ENCODE data around the gene IL36B.

Gene IL36B

DNA sequence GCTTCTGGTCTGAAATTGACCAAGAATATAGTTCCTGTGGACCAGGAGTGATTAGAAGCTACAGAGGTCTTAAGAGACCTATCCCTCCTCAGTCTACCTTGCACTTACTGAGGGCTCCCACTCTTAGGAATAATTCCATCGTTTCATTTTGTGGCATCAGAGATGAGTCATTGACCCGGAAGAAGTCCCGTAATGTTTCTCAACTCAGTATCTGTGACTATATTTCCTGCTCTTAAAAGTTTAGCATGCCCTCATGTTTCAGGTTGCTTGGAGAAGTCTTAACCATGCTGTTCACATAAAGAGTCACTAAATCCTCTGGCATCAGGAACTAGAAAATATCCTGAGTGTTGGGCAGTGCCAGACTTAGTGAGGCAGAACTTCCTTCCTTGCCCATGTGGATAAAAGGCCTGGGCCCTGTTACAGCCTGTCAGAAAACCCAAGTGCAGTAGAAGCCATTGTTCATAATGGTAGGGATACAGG, 47.6 kb downstream of the IL36B start, which contains the start of gene IL36A:
IL36A (plus strand) TSS at position 430 of the 480 bp plus-strand sequence. CDS start 413 bp downstream, outside the sequence.
- no peak for DNase-seq

DNA sequence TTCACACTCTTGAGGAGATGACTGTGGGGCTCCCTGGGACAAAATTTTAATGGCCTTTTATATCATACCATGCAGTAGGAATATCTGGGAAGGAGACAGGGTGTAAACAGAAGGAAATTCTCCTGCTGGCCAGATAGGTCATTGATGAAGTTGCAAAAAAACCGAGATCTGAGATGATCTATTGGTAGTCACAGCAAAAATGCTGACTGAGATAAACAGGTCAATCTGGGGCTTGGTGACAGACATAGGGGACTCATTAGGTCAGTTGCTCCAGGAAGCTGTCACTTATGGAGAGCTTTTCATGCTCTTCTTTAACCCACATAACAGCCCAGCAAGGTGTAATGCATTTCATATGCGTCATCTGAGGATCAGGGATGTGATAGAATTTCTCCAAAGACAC, 50.0 kb downstream of the IL36B start:
- DNase-seq = no peak

DNA sequence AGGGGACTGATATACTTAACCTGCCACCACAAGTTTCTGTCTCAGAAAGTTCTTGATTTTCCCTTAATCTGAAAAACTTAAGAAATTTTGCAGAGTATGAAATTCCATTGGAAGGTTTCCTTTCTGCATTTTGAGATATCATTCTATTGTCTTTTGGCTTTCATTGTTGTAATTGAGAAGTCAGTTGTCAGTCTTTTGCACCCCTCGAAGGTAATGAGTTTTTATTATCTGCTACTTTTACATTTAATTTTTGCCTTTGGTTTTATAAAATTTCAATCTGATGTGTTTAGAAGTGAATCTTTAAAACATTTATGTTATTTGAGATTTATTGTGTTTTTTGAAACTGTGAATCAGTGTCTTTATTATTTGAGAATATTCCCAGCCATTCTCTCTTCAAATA, 52.2 kb downstream of the IL36B start:
- no peak for DNase-seq

DNA sequence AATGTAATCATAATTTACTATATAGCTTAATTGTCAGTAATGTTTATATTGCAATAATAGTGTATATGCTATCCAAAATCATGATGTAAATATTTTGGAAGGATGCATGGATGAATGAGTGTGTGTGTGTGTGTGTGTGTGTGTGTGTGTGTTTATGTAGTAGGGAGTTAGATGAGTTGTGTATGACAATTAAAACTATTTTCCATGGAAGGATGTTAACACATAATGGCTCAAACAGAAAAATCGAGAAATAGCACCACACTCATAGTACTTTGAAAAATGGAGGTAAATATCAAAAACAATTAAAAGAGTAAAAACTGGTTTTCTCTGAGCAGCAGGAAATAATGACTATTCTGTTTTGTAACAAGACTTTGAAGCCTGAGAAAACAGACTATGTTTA, 55.5 kb downstream of the IL36B start:
- DNase-seq = no peak

DNA sequence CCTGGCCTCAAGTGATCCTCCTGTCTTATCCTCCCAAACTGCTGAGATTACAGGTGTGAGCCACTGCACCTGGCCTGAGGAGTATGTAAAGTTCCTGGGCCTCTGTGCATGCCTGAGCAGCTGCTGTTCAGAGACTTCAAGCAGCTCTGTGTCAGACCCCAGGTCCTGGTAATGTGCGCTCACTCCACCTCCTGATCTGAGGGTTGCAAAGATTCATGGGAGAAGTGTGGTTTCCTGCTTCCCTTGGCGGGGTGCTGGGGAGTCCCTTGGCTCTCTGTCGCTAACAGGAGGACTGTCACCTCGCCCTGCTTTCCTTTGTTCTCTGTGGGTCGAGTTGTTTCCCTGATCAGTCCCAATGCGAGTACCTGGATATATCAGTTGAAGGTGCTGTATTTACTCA, 56.0 kb downstream of the IL36B start:
- DNase-seq = peak; percentile 33 to 86 (median 65)

DNA sequence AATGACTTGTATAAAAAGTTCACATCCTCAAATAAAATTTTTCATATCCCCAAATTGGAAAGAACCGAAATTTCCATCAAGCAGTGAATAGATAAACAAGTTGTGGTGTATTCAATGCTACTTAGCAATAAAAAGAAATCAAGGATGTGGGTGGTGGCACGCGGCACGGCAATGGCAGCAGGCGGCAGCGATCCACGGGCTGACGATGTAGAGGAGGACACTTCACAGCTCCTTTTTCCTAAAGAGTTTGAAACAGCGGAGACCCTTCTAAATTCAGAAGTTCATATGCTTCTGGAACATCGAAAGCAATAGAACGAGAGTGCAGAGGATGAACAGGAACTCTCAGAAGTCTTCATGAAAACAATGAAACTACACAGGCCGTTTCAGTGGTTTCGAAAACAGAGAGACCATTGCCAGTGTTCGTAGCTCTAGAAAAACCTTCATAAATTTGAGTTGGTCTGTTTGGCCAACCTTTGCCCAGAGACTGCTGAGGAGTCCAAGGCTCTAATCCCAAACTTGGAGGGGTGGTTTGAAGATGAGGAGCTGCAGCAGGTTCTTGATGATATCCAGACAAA, 57.2 kb downstream of the IL36B start:
- DNase-seq = peak in 1 of 5 donors; percentile 45

DNA sequence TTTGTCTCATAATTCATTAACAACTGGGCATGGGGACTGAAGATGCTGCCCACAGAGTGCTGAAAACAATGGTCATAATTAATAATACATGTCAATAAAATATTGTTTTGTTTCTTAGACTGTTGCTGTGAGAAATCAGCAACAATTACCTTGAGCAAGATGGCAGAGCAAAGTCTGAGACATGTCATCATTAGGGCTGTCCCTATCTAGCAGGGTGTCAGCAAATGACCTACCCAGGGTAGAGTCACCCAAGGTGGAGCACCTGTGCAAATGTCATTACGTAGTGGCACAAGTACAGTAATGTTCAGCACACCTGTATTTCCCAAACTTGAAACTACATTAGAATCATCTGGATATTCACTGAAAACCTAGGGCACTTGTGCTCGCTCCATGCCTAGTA, 58.0 kb downstream of the IL36B start:
- no peak for DNase-seq

DNA sequence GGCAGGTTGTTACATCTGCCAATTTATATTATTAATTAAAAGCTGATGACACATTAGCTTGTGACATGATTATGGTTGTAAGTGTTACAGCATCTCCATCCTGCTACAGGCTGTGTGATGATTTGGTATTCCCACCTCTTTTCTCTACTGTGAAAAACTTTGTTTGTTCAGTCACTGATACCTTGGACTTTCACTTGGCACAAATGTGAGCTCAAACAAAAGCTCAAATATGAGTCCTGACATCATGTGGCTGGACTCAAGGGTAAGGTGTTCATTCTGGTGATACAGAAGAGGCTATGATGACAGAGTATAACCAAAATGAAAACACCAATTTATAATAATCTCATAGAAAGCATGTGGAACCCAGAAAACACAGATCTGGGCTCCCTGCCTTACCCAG, 58.8 kb downstream of the IL36B start:
- no peak for DNase-seq

DNA sequence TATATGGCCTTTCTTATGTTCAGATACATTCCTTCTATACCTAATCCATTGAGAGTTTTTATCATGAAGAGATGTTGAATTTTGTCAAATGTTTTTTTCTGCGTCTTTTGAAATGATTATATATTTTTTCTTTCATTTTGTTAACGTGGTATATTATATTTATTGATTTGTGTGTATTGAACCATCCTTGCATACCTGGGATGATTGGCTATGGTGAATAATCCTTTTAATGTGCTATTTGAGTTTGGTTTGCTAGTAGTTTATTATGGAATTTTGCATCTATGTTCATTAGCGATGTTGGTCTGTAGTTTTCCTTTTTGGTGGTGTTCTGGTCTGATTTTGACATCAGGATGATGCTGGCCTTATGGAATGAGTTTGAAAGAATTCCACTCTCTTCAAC, 63.1 kb downstream of the IL36B start:
- no peak for DNase-seq

DNA sequence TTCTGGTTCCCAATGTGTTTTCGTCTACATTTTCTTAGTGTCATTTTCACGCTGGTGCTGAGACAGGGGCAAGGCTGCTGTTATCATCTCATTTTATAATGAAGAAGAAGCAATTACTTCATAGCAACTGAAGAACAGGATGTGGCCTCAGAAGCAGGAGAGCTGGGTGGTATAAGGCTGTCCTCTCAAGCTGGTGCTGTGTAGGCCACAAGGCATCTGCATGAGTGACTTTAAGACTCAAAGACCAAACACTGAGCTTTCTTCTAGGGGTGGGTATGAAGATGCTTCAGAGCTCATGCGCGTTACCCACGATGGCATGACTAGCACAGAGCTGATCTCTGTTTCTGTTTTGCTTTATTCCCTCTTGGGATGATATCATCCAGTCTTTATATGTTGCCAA, 67.6 kb downstream of the IL36B start:
- peak in 1 of 5 donors; percentile 54 for DNase-seq

DNA sequence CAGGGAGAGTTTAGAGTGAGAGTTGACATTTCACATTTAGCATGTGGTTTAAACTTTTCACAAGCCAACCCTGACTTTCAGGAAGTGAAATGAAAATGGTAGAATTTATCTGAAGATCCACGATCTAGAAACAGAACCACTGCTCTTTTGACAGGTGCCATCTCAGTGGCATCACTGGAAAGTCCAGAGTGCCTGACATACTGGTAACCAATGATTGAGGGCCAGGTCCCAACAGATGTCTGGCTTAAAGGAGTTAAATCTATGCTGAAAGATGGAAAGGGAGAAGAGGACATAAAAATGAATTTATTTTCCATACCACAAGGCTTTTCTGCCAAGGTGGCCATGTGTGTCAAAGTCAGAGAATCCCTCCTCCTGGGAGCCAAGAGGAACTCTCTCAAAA, 72.1 kb downstream of the IL36B start:
- DNase-seq = no peak

DNA sequence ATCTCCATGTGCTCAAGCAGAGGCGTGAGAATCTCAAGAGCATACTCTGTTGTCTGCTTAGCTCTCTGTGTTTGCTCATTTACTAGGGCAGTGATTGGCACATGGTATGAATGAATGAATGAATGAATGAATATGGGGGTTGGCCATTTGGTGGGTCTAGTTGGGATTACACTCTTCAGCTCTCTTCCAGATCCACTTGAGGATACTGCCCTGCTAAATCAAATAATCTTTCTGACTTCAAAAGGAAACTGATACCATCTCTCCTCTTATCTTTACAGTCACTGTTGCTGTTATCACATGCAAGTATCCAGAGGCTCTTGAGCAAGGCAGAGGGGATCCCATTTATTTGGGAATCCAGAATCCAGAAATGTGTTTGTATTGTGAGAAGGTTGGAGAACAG, 72.9 kb downstream of the IL36B start:
- no peak for DNase-seq

DNA sequence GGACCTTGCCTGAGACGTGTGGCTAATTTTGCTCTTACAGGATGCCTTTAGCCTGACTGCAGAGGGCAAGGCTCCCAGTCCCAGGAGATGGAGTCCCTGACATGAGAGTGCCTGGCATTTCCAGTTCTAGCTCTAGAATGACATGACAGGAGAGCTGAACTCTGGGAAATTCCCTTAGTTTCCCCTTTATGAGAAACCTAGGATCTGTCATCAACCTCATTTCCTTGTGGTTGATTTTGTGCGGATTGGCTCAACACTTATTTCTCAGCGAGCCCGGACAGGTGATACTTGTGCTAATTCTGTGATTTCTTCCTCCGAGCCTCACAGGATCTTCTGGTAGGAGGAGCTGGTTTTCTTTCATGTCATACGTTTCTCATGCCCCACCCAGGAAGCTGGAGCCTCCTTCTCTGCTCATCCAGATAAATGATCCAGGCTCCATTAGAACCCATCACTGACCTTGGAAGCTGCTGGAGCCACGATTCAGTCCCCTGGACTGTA, 75.1 kb downstream of the IL36B start, which contains the start of gene IL36G:
IL36G (plus strand) TSS at position 448 of the 498 bp plus-strand sequence. CDS start 633 bp downstream, outside the sequence.
- DNase-seq = no peak
